B cell (primary cell): ENCODE results near the gene TMEM234.

Source experiments
- CTCF ChIP-seq: fragments of 200-600 bp; IDR thresholded peaks from one replicate; pipeline ENCODE4 v1.8.0; 2022; ENCODE audit warnings: antibody characterized with exemption, mild to moderate bottlenecking
- EZH2 ChIP-seq: IDR thresholded peaks from 2 replicates; pipeline ENCODE4 v1.6.1; 2012; ENCODE audit warnings: borderline replicate concordance, low read depth, mild to moderate bottlenecking, moderate library complexity, low read length; ENCODE audit not compliant: insufficient read depth, poor library complexity, severe bottlenecking

DNA sequence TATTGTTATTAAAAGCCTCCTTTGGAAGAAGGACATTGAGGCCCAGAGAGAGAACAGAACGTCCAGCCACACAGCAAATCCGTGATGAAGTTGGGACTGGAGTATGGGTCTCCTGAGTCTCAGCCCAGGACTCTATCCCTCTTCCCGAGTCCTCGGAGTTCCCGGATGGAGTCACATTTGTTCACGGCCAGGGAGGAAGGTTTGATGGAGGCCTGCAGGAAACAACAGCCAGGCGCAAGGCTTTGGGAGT is 43.0 kb downstream of the TMEM234 start:
- TF ChIP-seq CTCF (no peak), EZH2 (no peak)
